A673 (cell line): Measurements from ENCODE around the gene LRP1B. TPM values are rescaled to one million over a fixed set of nuclear protein-coding genes. Genes with fewer than 3 reads are reported as not detected.

Experiments used
- BruUV-seq: library from RNA; stranded (reverse); fragments of 400-500 nt; replicated peaks from 2 replicates; lab custom pipeline; 2021; lab: Mats Ljungman, UMichigan
- CTCF ChIA-PET: fragments of 300-600 bp; sonication (Branson Sonifier 250); formaldehyde crosslinking; loops from one replicate; lab custom pipeline; 2022; ENCODE audit warnings: antibody characterized with exemption; lab: Charles Lee
- POLR2A ChIA-PET: fragments of 300-600 bp; sonication (Branson Sonifier 250); formaldehyde crosslinking; loops from one replicate; lab custom pipeline; 2022; ENCODE audit warnings: antibody characterized with exemption; ENCODE audit not compliant: low non-redundant PET; lab: Charles Lee
- DNase-seq: peaks from one replicate; pipeline ENCODE4 v3.0.0-alpha.2; 2015; ENCODE audit warnings: low spot score
- H3K27ac ChIP-seq: fragments of 200-600 bp; sonication (generic); 2 replicates; pipeline ENCODE4 v1.5.1; 2016; ENCODE audit warnings: mixed run types, low read depth, mild to moderate bottlenecking, mixed read lengths, antibody characterized with exemption, low read length; ENCODE audit not compliant: poor library complexity, severe bottlenecking
- H3K27me3 ChIP-seq: fragments of 200-600 bp; sonication (generic); replicated peaks from 2 replicates; pipeline ENCODE4 v1.6.1; 2017; ENCODE audit warnings: mixed run types, low read depth, mild to moderate bottlenecking, mixed read lengths, antibody characterized with exemption, low read length; ENCODE audit not compliant: insufficient read depth, poor library complexity
- H3K36me3 ChIP-seq: fragments of 200-600 bp; sonication (generic); 2 replicates; pipeline ENCODE4 v1.6.1; 2016; ENCODE audit warnings: mixed run types, mild to moderate bottlenecking, mixed read lengths, antibody characterized with exemption, low read length; ENCODE audit not compliant: insufficient read depth, poor library complexity, severe bottlenecking
- H3K4me1 ChIP-seq: fragments of 200-600 bp; sonication (generic); 2 replicates; pipeline ENCODE4 v1.6.1; 2017; ENCODE audit warnings: mixed run types, mild to moderate bottlenecking, mixed read lengths, antibody characterized with exemption, low read length; ENCODE audit not compliant: insufficient read depth, poor library complexity, severe bottlenecking
- H3K4me3 ChIP-seq: fragments of 200-600 bp; sonication (generic); 2 replicates; pipeline ENCODE4 v1.5.1; 2016; ENCODE audit warnings: low read depth, mixed run types, mild to moderate bottlenecking, mixed read lengths, low read length; ENCODE audit not compliant: poor library complexity, severe bottlenecking
- H3K9me3 ChIP-seq: fragments of 200-600 bp; sonication (generic); 2 replicates; pipeline ENCODE4 v1.6.1; 2016; ENCODE audit warnings: mixed run types, low read depth, mild to moderate bottlenecking, mixed read lengths, antibody characterized with exemption, low read length; ENCODE audit not compliant: poor library complexity, severe bottlenecking
- CTCF ChIP-seq: fragments of 300-800, 200-600 bp; sonication (generic); conservative IDR thresholded peaks from 2 replicates; pipeline ENCODE4 v1.5.1; 2017; ENCODE audit warnings: low read depth, mild to moderate bottlenecking, antibody characterized with exemption, low read length, moderate library complexity, mixed read lengths
- EZH2 ChIP-seq: fragments of 200-600 bp; sonication (generic); IDR thresholded peaks from 2 replicates; pipeline ENCODE4 v1.6.1; 2017; ENCODE audit warnings: borderline replicate concordance, low read depth, mild to moderate bottlenecking, mixed read lengths, antibody characterized with exemption, low read length; ENCODE audit not compliant: poor library complexity, severe bottlenecking
- intact Hi-C: fragments of 100-400 bp; cut with micrococcal nuclease; formaldehyde crosslinking; loops from one replicate; pipeline ENCODE4 v1.10.0; 2022; ENCODE audit not compliant: unreplicated experiment
- total RNA-seq: library from RNA; stranded (reverse); gene quantifications from 2 replicates; pipeline ENCODE4 v1.2.3, GENCODE V29; 2021

The LRP1B gene
- total RNA-seq, 1 experiment from 2014 or later: 9.9 TPM

GRCh38 chr2:141720476-141720875 lies 410.3 kb downstream of the LRP1B start:
- no peaks in the 10 kb centered on the region for H3K36me3 ChIP-seq
- no peaks in the 10 kb centered on the region for H3K9me3 ChIP-seq
- no peaks in the 10 kb centered on the region for H3K27me3 ChIP-seq
- no peak overlapping the region for H3K27ac ChIP-seq
- ChIA-PET CTCF (interaction anchor here (0.6 kb wide), 1 partner anchor 89 kb away, joined by 9 read pairs; no protein-coding TSS in a partner anchor), POLR2A (no interaction called here)
- TF ChIP-seq EZH2: no peak
- TF ChIP-seq CTCF: no peak
- DNase-seq: no peak
- H3K4me1 ChIP-seq: no peaks in the 10 kb centered on the region
- intact Hi-C loops: no loop called here
- H3K4me3 ChIP-seq: no peak overlapping the region
- no TSS peak for BruUV-seq

- ChIA-PET CTCF (no interaction called here), POLR2A (no interaction called here)
- H3K9me3 ChIP-seq: no peaks in the 10 kb centered on the region
- DNase-seq: no peak
- no peak overlapping the region for H3K4me3 ChIP-seq
- H3K4me1 ChIP-seq: no peaks in the 10 kb centered on the region
- no TSS peak for BruUV-seq
- intact Hi-C loops: no loop called here
- TF ChIP-seq EZH2 (no peak), CTCF (no peak)
- no peaks in the 10 kb centered on the region for H3K36me3 ChIP-seq
- H3K27ac ChIP-seq: no peak overlapping the region
- H3K27me3 ChIP-seq: no peaks in the 10 kb centered on the region
Measured at GRCh38 chr2:141714496-141714895, 416.3 kb downstream of the LRP1B start.

GRCh38 chr2:141711627-141712026 lies 419.2 kb downstream of the LRP1B start:
- no peak for DNase-seq
- intact Hi-C loops: no loop called here
- Histone ChIP-seq H3K4me3 (no peak overlapping the region), H3K27me3 (no peaks in the 10 kb centered on the region), H3K4me1 (no peaks in the 10 kb centered on the region), H3K36me3 (no peaks in the 10 kb centered on the region), H3K9me3 (no peaks in the 10 kb centered on the region), H3K27ac (no peak overlapping the region)
- BruUV-seq: no TSS peak
- no peak for TF ChIP-seq CTCF
- TF ChIP-seq EZH2: no peak
- ChIA-PET CTCF (no interaction called here), POLR2A (no interaction called here)
